HepG2 (cell line): ENCODE results near the gene LRRC25. TPM values are rescaled to one million over a fixed set of nuclear protein-coding genes. Genes with fewer than 3 reads are reported as not detected.

Experiments used
- ISX ChIP-seq: sonication (generic); formaldehyde crosslinking; conservative IDR thresholded peaks from 2 replicates; pipeline ENCODE4 v1.5.0; 2020; ENCODE audit warnings: missing genetic modification reagents
- KAT8 ChIP-seq: IDR thresholded peaks from 2 replicates; pipeline ENCODE4 v1.6.1; 2016; ENCODE audit warnings: missing genetic modification reagents, missing compliant biosample characterization
- MTA1 ChIP-seq: sonication (generic); formaldehyde crosslinking; IDR thresholded peaks from 2 replicates; pipeline ENCODE4 v1.4.0; 2020; ENCODE audit warnings: missing genetic modification reagents, mild to moderate bottlenecking, borderline replicate concordance
- SPEN ChIP-seq: sonication (generic); formaldehyde crosslinking; IDR thresholded peaks from 2 replicates; pipeline ENCODE4 v1.5.1; 2020; ENCODE audit warnings: low read depth, mild to moderate bottlenecking, missing genetic modification reagents
- TCF7L2 ChIP-seq: IDR thresholded peaks from 2 replicates; pipeline ENCODE4 v1.6.1; 2011; ENCODE audit warnings: mild to moderate bottlenecking, low read depth, low read length, moderate library complexity
- TEF ChIP-seq: sonication (generic); formaldehyde crosslinking; IDR thresholded peaks from 2 replicates; pipeline ENCODE4 v1.5.0; 2020; ENCODE audit warnings: missing genetic modification reagents
- ZBTB10 ChIP-seq: sonication (generic); formaldehyde crosslinking; IDR thresholded peaks from 2 replicates; pipeline ENCODE4 v1.4.0; 2020; ENCODE audit warnings: missing genetic modification reagents, borderline replicate concordance
- ZBTB43 ChIP-seq: sonication (generic); formaldehyde crosslinking; conservative IDR thresholded peaks from 2 replicates; pipeline ENCODE4 v1.4.0; 2020; ENCODE audit warnings: missing genetic modification reagents
- ZNF552 ChIP-seq: sonication (generic); formaldehyde crosslinking; IDR thresholded peaks from 2 replicates; pipeline ENCODE4 v1.9.0; 2022; ENCODE audit warnings: missing genetic modification reagents, mild to moderate bottlenecking, borderline replicate concordance
- ZNF704 ChIP-seq: sonication (generic); formaldehyde crosslinking; IDR thresholded peaks from 2 replicates; pipeline ENCODE4 v1.8.1; 2023; ENCODE audit warnings: mild to moderate bottlenecking, inconsistent platforms, moderate library complexity, missing genetic modification reagents, borderline replicate concordance
- ZSCAN9 ChIP-seq: IDR thresholded peaks from 2 replicates; pipeline ENCODE4 v1.6.1; 2016; ENCODE audit warnings: borderline replicate concordance
- ZZZ3 ChIP-seq: sonication (generic); formaldehyde crosslinking; IDR thresholded peaks from 2 replicates; pipeline ENCODE4 v1.4.0; 2020; ENCODE audit warnings: missing genetic modification reagents, mild to moderate bottlenecking, borderline replicate concordance
- polyA plus RNA-seq, 8 experiments: library from polyadenylated mRNA; depleted of rRNA in 3 of 8; stranded (reverse) in 7 of 8; unstranded in 1 of 8; fragments of >200 nt; fragmentation: Illumina TruSeq in 4 of 8; extraction: Trizol in 4 of 8; gene quantifications; 2 replicates each; pipeline versions ENCODE4 v1.2.1 to v1.2.3, GENCODE V29; 2011 to 2016; ENCODE audit warnings: low read depth in 4 of 8, missing spikeins in 1 of 8, mixed read lengths in 1 of 8; ENCODE audit not compliant: insufficient read depth in 1 of 8
- total RNA-seq, 5 experiments: library from RNA; depleted of rRNA; stranded (reverse); fragments of >200 nt; fragmentation: Illumina TruSeq; extraction: Trizol; gene quantifications; 2 replicates each; pipeline ENCODE4 v1.2.3, GENCODE V29; 2016; ENCODE audit warnings: low read depth in 1 of 5
- TF ChIP-seq, protein P1 (sequence below): sonication (generic); formaldehyde crosslinking; IDR thresholded peaks from 2 replicates; pipeline ENCODE4 v1.4.0; 2020; ENCODE audit warnings: missing genetic modification reagents
- TF ChIP-seq, protein P2 (sequence below): IDR thresholded peaks from 2 replicates; pipeline ENCODE4 v1.6.1; 2016; ENCODE audit warnings: missing genetic modification reagents, missing compliant biosample characterization
- TF ChIP-seq, protein P3 (sequence below): fragments of 450-650 bp; IDR thresholded peaks from 2 replicates; pipeline ENCODE4 v1.6.1; 2016
- TF ChIP-seq, protein P4 (sequence below): IDR thresholded peaks from 2 replicates; pipeline ENCODE4 v1.6.1; 2016; ENCODE audit warnings: low read depth, borderline replicate concordance

Gene LRRC25
- total and polyA plus RNA-seq, 2 of the 13 experiments (the other 11 are each of a cell fraction or from before 2014, with no cell fraction given) = 0.13 to 0.53 TPM

DNA sequence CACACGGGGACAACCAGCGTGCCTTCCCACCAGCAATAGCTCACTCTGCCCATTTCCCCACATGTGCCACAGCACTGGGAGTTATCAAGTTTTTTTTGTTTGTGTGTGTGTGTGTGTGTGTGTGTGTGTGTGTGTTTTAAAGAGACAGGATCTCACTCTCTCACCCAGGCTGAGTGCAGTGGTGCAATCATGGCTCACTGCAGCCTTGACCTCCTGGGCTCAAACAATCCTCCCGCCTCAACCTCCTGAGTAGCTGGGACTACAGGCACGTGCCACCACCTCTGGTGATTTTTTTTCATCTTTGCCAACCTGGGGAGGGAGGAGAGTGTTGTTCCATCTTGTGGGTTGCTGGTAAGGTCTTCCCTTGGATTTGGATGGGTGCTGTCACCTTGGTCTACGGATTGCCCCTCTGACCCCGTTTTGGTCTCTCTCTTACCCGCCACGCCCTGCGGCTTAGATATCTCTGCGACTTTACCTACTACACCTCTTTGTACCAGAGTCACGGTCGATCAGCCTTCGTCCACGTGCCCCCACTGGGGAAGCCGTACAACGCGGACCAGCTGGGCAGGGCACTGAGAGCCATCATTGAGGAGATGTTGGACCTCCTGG is 34.4 kb downstream of the LRRC25 start (continued):
- TF ChIP-seq, protein P1, sequence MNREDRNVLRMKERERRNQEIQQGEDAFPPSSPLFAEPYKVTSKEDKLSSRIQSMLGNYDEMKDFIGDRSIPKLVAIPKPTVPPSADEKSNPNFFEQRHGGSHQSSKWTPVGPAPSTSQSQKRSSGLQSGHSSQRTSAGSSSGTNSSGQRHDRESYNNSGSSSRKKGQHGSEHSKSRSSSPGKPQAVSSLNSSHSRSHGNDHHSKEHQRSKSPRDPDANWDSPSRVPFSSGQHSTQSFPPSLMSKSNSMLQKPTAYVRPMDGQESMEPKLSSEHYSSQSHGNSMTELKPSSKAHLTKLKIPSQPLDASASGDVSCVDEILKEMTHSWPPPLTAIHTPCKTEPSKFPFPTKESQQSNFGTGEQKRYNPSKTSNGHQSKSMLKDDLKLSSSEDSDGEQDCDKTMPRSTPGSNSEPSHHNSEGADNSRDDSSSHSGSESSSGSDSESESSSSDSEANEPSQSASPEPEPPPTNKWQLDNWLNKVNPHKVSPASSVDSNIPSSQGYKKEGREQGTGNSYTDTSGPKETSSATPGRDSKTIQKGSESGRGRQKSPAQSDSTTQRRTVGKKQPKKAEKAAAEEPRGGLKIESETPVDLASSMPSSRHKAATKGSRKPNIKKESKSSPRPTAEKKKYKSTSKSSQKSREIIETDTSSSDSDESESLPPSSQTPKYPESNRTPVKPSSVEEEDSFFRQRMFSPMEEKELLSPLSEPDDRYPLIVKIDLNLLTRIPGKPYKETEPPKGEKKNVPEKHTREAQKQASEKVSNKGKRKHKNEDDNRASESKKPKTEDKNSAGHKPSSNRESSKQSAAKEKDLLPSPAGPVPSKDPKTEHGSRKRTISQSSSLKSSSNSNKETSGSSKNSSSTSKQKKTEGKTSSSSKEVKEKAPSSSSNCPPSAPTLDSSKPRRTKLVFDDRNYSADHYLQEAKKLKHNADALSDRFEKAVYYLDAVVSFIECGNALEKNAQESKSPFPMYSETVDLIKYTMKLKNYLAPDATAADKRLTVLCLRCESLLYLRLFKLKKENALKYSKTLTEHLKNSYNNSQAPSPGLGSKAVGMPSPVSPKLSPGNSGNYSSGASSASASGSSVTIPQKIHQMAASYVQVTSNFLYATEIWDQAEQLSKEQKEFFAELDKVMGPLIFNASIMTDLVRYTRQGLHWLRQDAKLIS (CRISPR knock-in tag) = no peak
- TF ChIP-seq, protein P2, sequence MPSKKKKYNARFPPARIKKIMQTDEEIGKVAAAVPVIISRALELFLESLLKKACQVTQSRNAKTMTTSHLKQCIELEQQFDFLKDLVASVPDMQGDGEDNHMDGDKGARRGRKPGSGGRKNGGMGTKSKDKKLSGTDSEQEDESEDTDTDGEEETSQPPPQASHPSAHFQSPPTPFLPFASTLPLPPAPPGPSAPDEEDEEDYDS (CRISPR knock-in tag) = no peak
- TF ChIP-seq ZZZ3 (CRISPR knock-in tag) (no peak), ZNF704 (CRISPR knock-in tag) (no peak), ISX (CRISPR knock-in tag) (no peak), ZBTB10 (no peak), TCF7L2 (no peak), MTA1 (CRISPR knock-in tag) (no peak), SPEN (peak; percentile 58; the same call in 1 of the 2 replicates), TEF (CRISPR knock-in tag) (no peak), ZNF552 (CRISPR knock-in tag) (no peak), KAT8 (peak; percentile 23; the same call in 1 of the 2 replicates), ZSCAN9 (no peak), ZBTB43 (CRISPR knock-in tag) (0 out of 2 replicates have a peak, but pooled peaks have one; percentile 69)
- TF ChIP-seq, protein P3, sequence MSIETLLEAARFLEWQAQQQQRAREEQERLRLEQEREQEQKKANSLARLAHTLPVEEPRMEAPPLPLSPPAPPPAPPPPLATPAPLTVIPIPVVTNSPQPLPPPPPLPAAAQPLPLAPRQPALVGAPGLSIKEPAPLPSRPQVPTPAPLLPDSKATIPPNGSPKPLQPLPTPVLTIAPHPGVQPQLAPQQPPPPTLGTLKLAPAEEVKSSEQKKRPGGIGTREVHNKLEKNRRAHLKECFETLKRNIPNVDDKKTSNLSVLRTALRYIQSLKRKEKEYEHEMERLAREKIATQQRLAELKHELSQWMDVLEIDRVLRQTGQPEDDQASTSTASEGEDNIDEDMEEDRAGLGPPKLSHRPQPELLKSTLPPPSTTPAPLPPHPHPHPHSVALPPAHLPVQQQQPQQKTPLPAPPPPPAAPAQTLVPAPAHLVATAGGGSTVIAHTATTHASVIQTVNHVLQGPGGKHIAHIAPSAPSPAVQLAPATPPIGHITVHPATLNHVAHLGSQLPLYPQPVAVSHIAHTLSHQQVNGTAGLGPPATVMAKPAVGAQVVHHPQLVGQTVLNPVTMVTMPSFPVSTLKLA = peak; percentile 11; the same call in 1 of the 2 replicates
- TF ChIP-seq, protein P4, sequence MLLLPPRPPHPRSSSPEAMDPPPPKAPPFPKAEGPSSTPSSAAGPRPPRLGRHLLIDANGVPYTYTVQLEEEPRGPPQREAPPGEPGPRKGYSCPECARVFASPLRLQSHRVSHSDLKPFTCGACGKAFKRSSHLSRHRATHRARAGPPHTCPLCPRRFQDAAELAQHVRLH = peak; percentile 59; the same call in 1 of the 2 replicates
